IPS-18a (cell line): ENCODE measurements around the gene GPM6B.
A peak's percentile ranks its signal among the peaks of the same experiment; 100 is the strongest.

Source experiments
- H3K27ac ChIP-seq: one replicate; pipeline ENCODE4 v1.5.1; 2013; ENCODE audit warnings: low read length
- H3K27me3 ChIP-seq: one replicate; pipeline ENCODE4 v1.6.1; 2013; ENCODE audit warnings: mild to moderate bottlenecking, low read length; ENCODE audit not compliant: control insufficient read depth, insufficient read depth
- H3K36me3 ChIP-seq: one replicate; pipeline ENCODE4 v1.6.1; 2013; ENCODE audit warnings: low read depth, low read length; ENCODE audit not compliant: control insufficient read depth
- H3K4me1 ChIP-seq: one replicate; pipeline ENCODE4 v1.6.1; 2013; ENCODE audit warnings: low read depth, low read length; ENCODE audit not compliant: control insufficient read depth
- H3K4me3 ChIP-seq: one replicate; pipeline ENCODE4 v1.5.1; 2013; ENCODE audit warnings: low read length
- H3K9ac ChIP-seq: one replicate; pipeline ENCODE4 v1.6.1; 2013; ENCODE audit warnings: mild to moderate bottlenecking, low read length, moderate library complexity
- H3K9me3 ChIP-seq: one replicate; pipeline ENCODE4 v1.6.1; 2013; ENCODE audit warnings: low read depth, low read length; ENCODE audit not compliant: control insufficient read depth

The GPM6B gene

DNA sequence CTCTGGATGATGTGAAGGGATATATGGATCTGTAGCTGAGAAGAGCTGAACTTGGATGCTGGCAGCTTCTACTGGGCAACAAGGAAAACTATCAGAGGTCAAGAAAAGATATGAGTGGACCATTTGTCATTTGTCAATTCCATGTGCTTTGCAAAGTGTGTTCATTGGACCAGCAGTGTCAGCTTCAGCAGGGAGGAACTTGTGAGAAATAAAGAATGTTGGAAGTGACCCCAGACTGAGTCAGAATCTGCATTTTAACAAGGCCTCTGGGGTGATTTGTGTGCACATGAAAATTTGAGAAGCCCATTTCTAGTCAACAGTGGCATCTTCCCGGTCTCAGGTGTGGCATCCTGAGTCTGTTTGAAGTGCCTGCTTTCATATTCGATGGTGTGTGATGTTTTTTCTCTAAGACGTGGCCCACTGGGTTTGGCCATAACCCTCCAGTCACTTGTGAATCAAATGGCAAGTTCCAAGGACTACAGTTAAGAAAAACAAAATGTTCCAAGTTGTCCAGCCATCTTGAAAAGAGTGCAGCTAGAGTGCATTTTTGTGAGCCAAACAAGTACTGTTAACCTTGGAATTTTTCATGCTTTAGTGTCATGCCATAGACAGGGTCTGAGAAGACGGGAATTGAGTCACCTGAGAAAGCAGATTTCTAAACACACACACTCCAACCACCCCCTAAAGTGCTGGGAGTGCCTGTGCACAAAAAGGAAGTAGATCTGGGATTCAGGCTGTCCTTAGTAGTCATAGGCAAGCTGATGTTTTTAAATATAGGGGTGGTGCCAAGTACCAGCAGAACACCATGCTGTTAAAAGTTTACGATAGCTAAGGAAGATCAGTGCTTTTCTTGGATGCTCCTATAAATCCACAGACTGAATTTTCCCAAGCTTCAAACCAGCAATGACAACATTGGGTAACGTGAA is 26.4 kb downstream of the GPM6B start:
- no peaks in the 10 kb centered on the region for H3K9me3 ChIP-seq
- no peak overlapping the region for H3K4me3 ChIP-seq
- H3K9ac ChIP-seq = peak overlapping the region; percentile 5
- H3K27me3 ChIP-seq = no peaks in the 10 kb centered on the region
- H3K27ac ChIP-seq = peak overlapping the region; percentile 48
- H3K4me1 ChIP-seq = peaks cover 21% of the 10 kb centered on the region
- no peaks in the 10 kb centered on the region for H3K36me3 ChIP-seq

DNA sequence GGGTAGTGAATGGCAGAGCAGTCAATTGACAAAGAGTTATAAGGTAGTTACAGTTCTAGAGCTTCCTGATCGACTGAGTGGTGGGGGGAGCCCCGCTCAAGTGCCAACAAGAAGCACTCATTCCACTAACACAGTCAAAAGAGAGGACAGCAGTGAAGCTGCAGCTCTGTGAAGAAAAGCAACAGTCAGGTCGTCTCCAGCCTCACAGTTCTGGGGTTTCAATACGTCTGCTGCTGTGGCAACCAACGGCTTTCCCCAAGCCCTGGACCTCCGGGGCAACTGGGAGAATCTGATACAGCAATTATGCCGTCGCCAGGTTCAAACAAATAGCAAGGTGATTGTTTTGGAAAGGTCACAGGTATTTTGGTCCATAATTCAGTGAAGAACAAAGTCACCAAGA is 30.8 kb downstream of the GPM6B start:
- Histone ChIP-seq H3K4me3 (no peak overlapping the region), H3K9ac (no peak overlapping the region), H3K27ac (no peak overlapping the region), H3K27me3 (no peaks in the 10 kb centered on the region), H3K9me3 (no peaks in the 10 kb centered on the region), H3K4me1 (peaks cover 7% of the 10 kb centered on the region), H3K36me3 (peaks cover 28% of the 10 kb centered on the region)

DNA sequence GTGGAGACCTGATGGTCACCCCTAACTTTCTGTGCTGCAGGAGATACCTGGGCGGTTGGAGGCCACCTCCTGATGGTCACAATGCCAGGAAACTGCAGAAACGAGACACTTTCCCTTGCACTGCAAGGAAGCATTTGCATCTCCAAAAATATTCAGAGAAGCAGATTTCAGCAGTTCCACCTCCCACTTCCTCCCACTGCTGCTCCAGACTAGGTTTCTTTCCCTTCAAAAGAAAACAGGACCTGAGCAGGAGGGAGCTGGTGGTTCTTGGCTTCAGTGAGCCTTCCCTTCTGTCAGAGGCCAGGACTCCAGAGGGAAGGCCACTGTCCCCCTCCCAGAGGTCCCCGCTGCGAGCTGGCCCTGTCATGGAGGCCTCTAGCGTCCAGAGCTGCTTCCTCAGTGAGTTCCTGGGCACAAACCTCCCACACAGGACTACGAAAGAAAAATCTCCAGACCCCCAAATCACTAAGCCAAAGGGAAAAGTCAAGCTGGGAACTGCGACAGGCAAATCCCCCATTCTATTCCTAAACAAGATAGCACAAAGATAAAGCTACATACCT is 35.9 kb downstream of the GPM6B start:
- Histone ChIP-seq H3K27ac (no peak overlapping the region), H3K9me3 (no peaks in the 10 kb centered on the region), H3K36me3 (peaks cover 49% of the 10 kb centered on the region), H3K4me3 (no peak overlapping the region), H3K4me1 (peaks cover 6% of the 10 kb centered on the region), H3K27me3 (no peaks in the 10 kb centered on the region), H3K9ac (no peak overlapping the region)

DNA sequence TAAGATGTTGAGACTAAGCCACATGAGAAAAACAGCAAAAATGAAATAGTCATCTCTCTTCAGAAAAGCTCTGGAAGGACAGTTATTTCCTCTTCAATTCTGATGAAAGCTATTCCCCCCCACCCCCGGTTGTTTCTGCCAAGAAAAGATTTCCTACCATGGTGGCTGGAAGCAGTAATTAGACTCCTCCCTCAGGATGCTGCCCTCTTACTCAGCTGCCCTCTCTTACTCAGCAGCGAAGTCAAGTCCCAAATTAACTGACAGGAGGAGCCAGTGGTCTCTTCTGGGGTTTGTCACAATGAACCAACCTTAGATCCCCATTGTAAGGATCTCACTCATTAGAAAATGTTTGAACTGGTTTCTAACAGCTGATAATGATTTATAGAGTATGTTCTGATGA is 38.0 kb downstream of the GPM6B start:
- H3K9me3 ChIP-seq = no peaks in the 10 kb centered on the region
- H3K4me3 ChIP-seq = no peak overlapping the region
- peaks cover 6% of the 10 kb centered on the region for H3K4me1 ChIP-seq
- no peak overlapping the region for H3K9ac ChIP-seq
- no peak overlapping the region for H3K27ac ChIP-seq
- no peaks in the 10 kb centered on the region for H3K27me3 ChIP-seq
- H3K36me3 ChIP-seq = peaks cover 60% of the 10 kb centered on the region

DNA sequence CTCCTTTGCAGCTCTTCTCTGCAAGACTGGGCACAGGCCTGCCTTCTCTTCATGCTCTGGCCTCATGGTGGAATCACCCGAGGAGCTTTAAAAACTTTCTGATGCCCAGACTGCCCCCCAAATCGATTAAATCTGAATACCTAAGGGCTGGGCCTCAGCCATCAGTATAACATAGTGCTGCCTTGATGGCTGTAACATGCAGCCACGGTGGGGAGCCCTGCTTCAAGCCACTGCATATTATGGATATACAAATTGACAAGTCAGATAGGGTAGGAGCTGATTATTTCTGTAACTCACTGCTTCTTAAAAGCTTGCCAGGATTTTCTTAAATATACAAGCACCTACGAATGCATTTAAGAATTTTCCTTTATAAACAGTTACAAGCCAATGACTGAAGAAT is 40.5 kb downstream of the GPM6B start:
- H3K9ac ChIP-seq = no peak overlapping the region
- peaks cover 63% of the 10 kb centered on the region for H3K36me3 ChIP-seq
- H3K9me3 ChIP-seq = no peaks in the 10 kb centered on the region
- peaks cover 6% of the 10 kb centered on the region for H3K4me1 ChIP-seq
- H3K27me3 ChIP-seq = no peaks in the 10 kb centered on the region
- H3K4me3 ChIP-seq = no peak overlapping the region
- H3K27ac ChIP-seq = no peak overlapping the region

DNA sequence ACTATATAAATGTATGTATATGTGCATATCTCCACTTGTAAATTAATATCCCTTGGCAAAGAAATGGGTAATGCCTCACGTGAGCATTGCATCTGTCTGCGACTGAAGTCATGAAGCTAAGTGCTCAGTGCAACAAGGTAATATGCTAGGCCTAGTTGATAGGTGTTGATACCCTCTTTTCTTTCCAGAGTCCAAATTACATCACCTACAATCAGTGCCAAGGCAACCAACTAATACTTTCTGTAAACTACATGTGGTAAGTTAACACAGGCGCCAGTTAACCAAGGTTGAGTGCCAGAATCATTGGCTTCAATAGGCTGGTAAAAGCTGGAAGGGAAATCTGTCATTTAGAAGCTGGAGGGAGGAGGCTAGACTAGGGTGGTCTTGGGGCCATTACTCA is 41.1 kb downstream of the GPM6B start:
- Histone ChIP-seq H3K9ac (no peak overlapping the region), H3K27me3 (no peaks in the 10 kb centered on the region), H3K9me3 (no peaks in the 10 kb centered on the region), H3K4me3 (no peak overlapping the region), H3K27ac (no peak overlapping the region), H3K36me3 (peaks cover 68% of the 10 kb centered on the region), H3K4me1 (peaks cover 6% of the 10 kb centered on the region)

DNA sequence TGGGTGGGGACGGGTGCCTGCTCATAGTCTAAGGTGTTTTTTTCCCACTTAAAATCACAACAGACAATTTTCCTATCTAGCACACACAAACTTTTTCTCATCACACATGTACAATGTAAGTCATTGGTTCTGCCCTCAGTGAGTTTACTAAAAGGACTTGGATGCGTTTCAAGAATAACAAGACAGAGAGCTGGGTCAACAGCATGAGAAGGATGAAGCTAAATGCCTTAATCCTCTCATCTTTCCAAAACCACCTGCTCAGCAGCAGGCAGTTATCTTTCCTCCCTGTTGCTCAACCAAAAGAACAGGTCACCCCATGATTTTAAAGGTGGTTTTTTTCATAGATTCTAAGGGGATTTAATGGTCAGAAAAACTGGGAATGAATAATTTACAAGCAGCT is 42.2 kb downstream of the GPM6B start:
- no peaks in the 10 kb centered on the region for H3K9me3 ChIP-seq
- peaks cover 79% of the 10 kb centered on the region for H3K36me3 ChIP-seq
- no peak overlapping the region for H3K9ac ChIP-seq
- H3K27me3 ChIP-seq = no peaks in the 10 kb centered on the region
- no peak overlapping the region for H3K27ac ChIP-seq
- no peak overlapping the region for H3K4me3 ChIP-seq
- H3K4me1 ChIP-seq = peaks cover 6% of the 10 kb centered on the region

DNA sequence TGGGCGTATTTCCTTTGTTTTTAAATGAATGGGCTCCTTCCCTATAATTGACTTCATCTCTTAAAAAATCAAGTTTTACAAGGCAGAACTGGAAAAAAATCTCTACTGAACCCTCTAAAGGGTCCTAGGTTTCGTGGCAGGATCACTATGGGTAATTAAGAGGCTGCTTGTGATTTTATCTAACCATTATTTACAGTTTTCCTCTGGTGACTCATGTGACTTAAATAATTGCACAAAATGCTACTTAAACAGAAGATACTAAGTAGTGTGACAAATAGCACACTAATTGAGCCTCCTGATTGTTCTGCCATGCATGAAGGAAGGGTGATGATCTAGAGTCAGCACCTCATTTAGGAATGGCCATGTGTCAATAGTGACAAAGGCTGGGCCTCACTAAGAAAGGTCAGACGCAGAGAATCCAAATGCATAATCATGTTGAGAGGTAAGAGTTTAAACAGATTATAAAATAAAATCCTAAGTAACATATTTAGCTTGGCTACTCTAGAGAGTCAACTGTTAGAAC is 46.8 kb downstream of the GPM6B start:
- peaks cover 93% of the 10 kb centered on the region for H3K36me3 ChIP-seq
- no peaks in the 10 kb centered on the region for H3K27me3 ChIP-seq
- H3K4me3 ChIP-seq = no peak overlapping the region
- no peak overlapping the region for H3K9ac ChIP-seq
- H3K4me1 ChIP-seq = no peaks in the 10 kb centered on the region
- H3K27ac ChIP-seq = no peak overlapping the region
- no peaks in the 10 kb centered on the region for H3K9me3 ChIP-seq

DNA sequence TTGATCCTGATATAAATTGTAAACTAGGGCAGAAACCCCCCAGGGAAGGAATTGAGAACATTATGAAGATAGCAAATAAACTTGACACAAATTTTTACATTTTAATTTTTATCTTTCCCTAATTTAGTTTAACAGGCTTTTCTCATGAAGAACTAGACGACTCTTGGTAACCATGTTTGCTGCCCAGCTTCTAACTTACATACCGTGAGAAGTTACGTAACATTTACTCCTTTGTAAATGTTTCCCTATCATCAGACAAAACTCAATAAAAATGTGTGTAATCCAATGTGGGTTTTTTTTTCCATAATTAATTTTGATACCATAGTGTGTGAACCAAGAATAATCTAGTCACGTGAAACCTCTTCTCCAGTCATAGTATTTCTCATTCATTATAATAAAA is 48.0 kb downstream of the GPM6B start:
- H3K27ac ChIP-seq = no peak overlapping the region
- H3K9me3 ChIP-seq = no peaks in the 10 kb centered on the region
- no peak overlapping the region for H3K9ac ChIP-seq
- peaks cover 83% of the 10 kb centered on the region for H3K36me3 ChIP-seq
- H3K4me1 ChIP-seq = peaks cover 7% of the 10 kb centered on the region
- H3K27me3 ChIP-seq = no peaks in the 10 kb centered on the region
- H3K4me3 ChIP-seq = no peak overlapping the region

DNA sequence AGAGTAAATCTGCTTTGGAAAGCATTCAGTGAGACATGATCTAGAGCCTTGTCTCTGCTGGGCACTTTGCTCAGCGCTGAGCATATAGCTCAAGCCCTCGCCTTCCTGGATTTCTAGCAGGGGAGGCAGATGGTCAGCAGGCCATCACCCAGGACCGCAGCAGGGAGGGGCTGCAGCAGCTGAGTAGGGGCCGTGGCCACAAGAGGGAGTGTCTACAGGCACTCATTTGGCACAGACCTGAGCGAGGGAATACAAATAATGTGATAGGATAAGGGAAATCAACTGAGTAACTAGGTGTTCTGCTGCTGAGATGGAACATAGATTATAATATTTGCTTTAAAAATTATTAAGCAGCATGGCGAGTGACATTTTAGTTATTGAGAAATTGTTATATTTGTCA is 52.1 kb downstream of the GPM6B start:
- no peak overlapping the region for H3K27ac ChIP-seq

DNA sequence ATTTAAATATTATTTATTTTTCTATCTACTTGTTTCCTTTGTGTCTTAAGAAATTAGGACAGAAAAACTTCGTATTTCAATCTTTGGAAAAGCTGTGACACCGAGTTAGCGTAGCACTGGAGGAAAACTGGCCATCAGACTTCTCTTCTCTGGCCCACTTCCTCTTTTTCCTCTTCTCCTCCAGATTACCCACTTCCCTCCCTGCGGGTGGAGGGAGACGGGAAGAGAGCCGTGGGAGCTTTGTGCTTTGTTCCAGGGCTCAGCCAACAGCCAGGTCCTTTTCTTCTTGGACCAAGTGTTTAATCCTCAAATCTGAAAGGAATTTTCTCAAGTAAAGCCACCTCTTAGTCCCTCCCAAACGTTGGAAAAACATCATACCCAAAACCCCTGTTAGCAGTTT is 52.6 kb downstream of the GPM6B start:
- H3K27me3 ChIP-seq = no peaks in the 10 kb centered on the region
- no peak overlapping the region for H3K4me3 ChIP-seq
- H3K4me1 ChIP-seq = peaks cover 45% of the 10 kb centered on the region
- H3K27ac ChIP-seq = no peak overlapping the region
- no peak overlapping the region for H3K9ac ChIP-seq
- peaks cover 64% of the 10 kb centered on the region for H3K36me3 ChIP-seq
- H3K9me3 ChIP-seq = no peaks in the 10 kb centered on the region

More for the DNA sequence above, 52.1 kb downstream of the GPM6B start:
- Histone ChIP-seq H3K4me1 (peaks cover 45% of the 10 kb centered on the region), H3K27me3 (no peaks in the 10 kb centered on the region), H3K9me3 (no peaks in the 10 kb centered on the region), H3K9ac (no peak overlapping the region), H3K4me3 (no peak overlapping the region), H3K36me3 (peaks cover 64% of the 10 kb centered on the region)
